IPS-18c (cell line): ENCODE data around the gene ETFB.
A peak's percentile ranks its signal among the peaks of the same experiment; 100 is the strongest.
"Not testable (repeated sequence)": the region's sequence is repeated elsewhere in the genome, so short reads cannot be mapped to it uniquely, and the experiment has no call there.

Source experiments
- H3K4me3 ChIP-seq: 2 replicates; pipeline ENCODE4 v1.7.0; 2013; ENCODE audit warnings: low read depth, mild to moderate bottlenecking, low read length, moderate library complexity; ENCODE audit not compliant: insufficient read depth
- H3K9me3 ChIP-seq: one replicate; pipeline ENCODE4 v1.6.1; 2013; ENCODE audit warnings: mild to moderate bottlenecking, low read length, moderate library complexity; ENCODE audit not compliant: control insufficient read depth, insufficient read depth

The ETFB gene

GRCh38 chr19:51365965-51366388, at the start of gene ETFB:
TSS of gene ETFB (minus strand) at chr19:51366388. CDS start at chr19:51366326, 62 bp downstream.
- Histone ChIP-seq H3K4me3 (peak within 1 kb of the TSS; percentile 85), H3K9me3 (no peaks in the 10 kb centered on the region)

GRCh38 chr19:51415187-51415586, 49.0 kb upstream of the ETFB start:
- Histone ChIP-seq H3K4me3 (no peak overlapping the region), H3K9me3 (peaks cover 2% of the 10 kb centered on the region)

GRCh38 chr19:51410950-51411748, 45.0 kb upstream of the ETFB start:
- H3K4me3 ChIP-seq = no peak overlapping the region
- no peaks in the 10 kb centered on the region for H3K9me3 ChIP-seq

GRCh38 chr19:51407511-51408131, 41.4 kb upstream of the ETFB start:
- no peak overlapping the region for H3K4me3 ChIP-seq
- peaks cover 5% of the 10 kb centered on the region for H3K9me3 ChIP-seq

- peaks cover 8% of the 10 kb centered on the region for H3K9me3 ChIP-seq
- H3K4me3 ChIP-seq = no peak overlapping the region
These were observed 35.9 kb upstream of the ETFB start for GRCh38 chr19:51402117-51402516.

- H3K9me3 ChIP-seq, H3K4me3 ChIP-seq: not testable (repeated sequence)
These were observed 33.7 kb upstream of the ETFB start for GRCh38 chr19:51399936-51400335.

GRCh38 chr19:51399231-51399630, 33.0 kb upstream of the ETFB start:
- Histone ChIP-seq H3K9me3 (peaks cover 9% of the 10 kb centered on the region), H3K4me3 (no peak overlapping the region)

- H3K9me3 ChIP-seq = peaks cover 5% of the 10 kb centered on the region
- H3K4me3 ChIP-seq = no peak overlapping the region
These were observed 32.0 kb upstream of the ETFB start for GRCh38 chr19:51398096-51398704.

- not testable (repeated sequence) for H3K9me3 ChIP-seq, H3K4me3 ChIP-seq
These were observed 31.3 kb upstream of the ETFB start for GRCh38 chr19:51397453-51397852.

- Histone ChIP-seq H3K4me3 (no peak overlapping the region), H3K9me3 (peaks cover 5% of the 10 kb centered on the region)
These were observed 30.0 kb upstream of the ETFB start for GRCh38 chr19:51396175-51396574.

GRCh38 chr19:51394050-51394836, 28.1 kb upstream of the ETFB start:
- Histone ChIP-seq H3K4me3 (peak overlapping the region; percentile 85), H3K9me3 (peaks cover 5% of the 10 kb centered on the region)

GRCh38 chr19:51392701-51393100, 26.5 kb upstream of the ETFB start:
- H3K9me3 ChIP-seq = peaks cover 5% of the 10 kb centered on the region
- H3K4me3 ChIP-seq = no peak overlapping the region

- H3K4me3 ChIP-seq = peak overlapping the region; percentile 25
- H3K9me3 ChIP-seq = peaks cover 3% of the 10 kb centered on the region
These were observed 25.0 kb upstream of the ETFB start for GRCh38 chr19:51391073-51391611.

- H3K4me3 ChIP-seq = no peak overlapping the region
- H3K9me3 ChIP-seq = no peaks in the 10 kb centered on the region
These were observed 23.0 kb upstream of the ETFB start for GRCh38 chr19:51389143-51389542.

- no peaks in the 10 kb centered on the region for H3K9me3 ChIP-seq
- H3K4me3 ChIP-seq = no peak within 1 kb of the TSS
These were observed 21.8 kb upstream of the ETFB start, which contains the start of gene LIM2 for GRCh38 chr19:51387924-51388389. TSS of gene LIM2 (minus strand) at chr19:51387974. CDS start at chr19:51387443, 531 bp downstream.

GRCh38 chr19:51386882-51387520, 20.8 kb upstream of the ETFB start:
- H3K9me3 ChIP-seq = no peaks in the 10 kb centered on the region

More at GRCh38 chr19:51386882-51387520, 20.8 kb upstream of the ETFB start:
- H3K4me3 ChIP-seq = no peak overlapping the region
